Keratinocyte (primary cell): ENCODE results near the gene SCAPER. TPM values are rescaled to one million over a fixed set of nuclear protein-coding genes. Genes with fewer than 3 reads are reported as not detected.

Experiments used
- DNase-seq: peaks from one replicate; pipeline ENCODE4 v3.0.0-alpha.2; 2011; ENCODE audit warnings: low read depth, missing footprints, low spot score
- FAIRE-seq: peaks from 2 replicates; lab custom pipeline; 2011; peaks lifted over from hg19 to GRCh38; lab: Jason Lieb, UNC
- H2AFZ ChIP-seq: 2 replicates; pipeline ENCODE4 v1.6.0; 2012; ENCODE audit warnings: low read length, control low read depth, inconsistent platforms; ENCODE audit not compliant: control insufficient read depth
- H3K27ac ChIP-seq: 2 replicates; pipeline ENCODE4 v1.5.1; 2011; ENCODE audit warnings: low read length; ENCODE audit not compliant: control insufficient read depth, insufficient read depth
- H3K27me3 ChIP-seq: 3 replicates; pipeline ENCODE4 v1.6.0; 2011; ENCODE audit warnings: low read length; ENCODE audit not compliant: control insufficient read depth, insufficient read depth; ENCODE audit errors: extremely low read depth
- H3K36me3 ChIP-seq, 2 experiments: 2 replicates in 1 of 2; 3 replicates in 1 of 2; pipeline ENCODE4 v1.5.1; 2011; ENCODE audit warnings: low read length in 2 of 2, mild to moderate bottlenecking in 1 of 2; ENCODE audit not compliant: control insufficient read depth in 2 of 2, insufficient read depth in 2 of 2; ENCODE audit errors: extremely low read depth in 1 of 2
- H3K4me1 ChIP-seq: 3 replicates; pipeline ENCODE4 v1.5.1; 2011; ENCODE audit warnings: low read length; ENCODE audit not compliant: control insufficient read depth, insufficient read depth; ENCODE audit errors: extremely low read depth
- H3K4me2 ChIP-seq: 3 replicates; pipeline ENCODE4 v1.6.0; 2011; ENCODE audit warnings: low read depth, low read length; ENCODE audit not compliant: control insufficient read depth, insufficient read depth; ENCODE audit errors: extremely low read depth
- H3K4me3 ChIP-seq, 3 experiments: fragments of 200-600 bp in 1 of 3; sonication (generic) in 1 of 3; 2 replicates in 2 of 3; 3 replicates in 1 of 3; pipeline ENCODE4 v1.5.1; 2011 to 2016; ENCODE audit warnings: low read length in 3 of 3, mild to moderate bottlenecking in 3 of 3, control low read depth in 2 of 3, inconsistent platforms in 1 of 3, low read depth in 1 of 3, mixed read lengths in 1 of 3, mixed run types in 1 of 3, moderate library complexity in 1 of 3; ENCODE audit not compliant: control insufficient read depth in 2 of 3, insufficient read depth in 2 of 3; ENCODE audit errors: extremely low read depth in 1 of 3
- H3K79me2 ChIP-seq: 2 replicates; pipeline ENCODE4 v1.6.0; 2012; ENCODE audit warnings: low read length; ENCODE audit not compliant: control insufficient read depth, insufficient read depth
- H3K9ac ChIP-seq: 3 replicates; pipeline ENCODE4 v1.6.0; 2011; ENCODE audit warnings: low read length; ENCODE audit not compliant: control insufficient read depth, insufficient read depth; ENCODE audit errors: extremely low read depth
- H3K9me1 ChIP-seq: 3 replicates; pipeline ENCODE4 v1.6.0; 2011; ENCODE audit warnings: low read length; ENCODE audit not compliant: control insufficient read depth, insufficient read depth; ENCODE audit errors: extremely low read depth
- H3K9me3 ChIP-seq: 2 replicates; pipeline ENCODE4 v1.5.1; 2012; ENCODE audit warnings: low read depth, low read length; ENCODE audit not compliant: control insufficient read depth
- H4K20me1 ChIP-seq: 3 replicates; pipeline ENCODE4 v1.6.0; 2011; ENCODE audit warnings: low read length; ENCODE audit not compliant: control insufficient read depth, insufficient read depth; ENCODE audit errors: extremely low read depth
- EZH2 ChIP-seq: IDR thresholded peaks from one replicate; pipeline ENCODE4 v1.6.1; 2012; ENCODE audit warnings: inconsistent platforms, mild to moderate bottlenecking, low read length, moderate library complexity
- dilution Hi-C: fragments of 300-500 bp; cut with MboI; formaldehyde crosslinking; loops from one replicate; pipeline ENCODE4 v1.7.0; 2020; ENCODE audit warnings: low sequenced_read_pairs; ENCODE audit not compliant: extremely low pct_ligation_motif_present
- polyA plus RNA-seq, 5 experiments: library from polyadenylated mRNA; depleted of rRNA in 3 of 5; stranded (reverse) in 3 of 5; stranded (forward) in 1 of 5; unstranded in 1 of 5; fragments of >200 nt; gene quantifications; 1 replicate in 1 of 5; 2 replicates in 3 of 5; 3 replicates in 1 of 5; pipeline versions ENCODE4 v1.2.1 to v1.2.3, GENCODE V29; 2011 to 2012; ENCODE audit warnings: missing spikeins in 2 of 5, low read depth in 1 of 5, low replicate concordance in 1 of 5
- TF ChIP-seq, protein P1 (sequence below), 3 experiments: IDR thresholded peaks in 1 of 3; conservative IDR thresholded peaks in 1 of 3; optimal IDR thresholded peaks in 1 of 3; 2 replicates in 2 of 3; 3 replicates in 1 of 3; pipeline versions ENCODE3 to v1.5.1; 2011; ENCODE audit warnings: low read length in 3 of 3, mild to moderate bottlenecking in 3 of 3, moderate library complexity in 2 of 3, control low read depth in 1 of 3, inconsistent platforms in 1 of 3; ENCODE audit not compliant: insufficient read depth in 2 of 3; ENCODE audit errors: extremely low read depth in 1 of 3

The SCAPER gene
- polyA plus RNA-seq, 1 donor (not counting 4 experiments of a cell fraction or from before 2014, with no cell fraction given): 5.2 TPM

DNA sequence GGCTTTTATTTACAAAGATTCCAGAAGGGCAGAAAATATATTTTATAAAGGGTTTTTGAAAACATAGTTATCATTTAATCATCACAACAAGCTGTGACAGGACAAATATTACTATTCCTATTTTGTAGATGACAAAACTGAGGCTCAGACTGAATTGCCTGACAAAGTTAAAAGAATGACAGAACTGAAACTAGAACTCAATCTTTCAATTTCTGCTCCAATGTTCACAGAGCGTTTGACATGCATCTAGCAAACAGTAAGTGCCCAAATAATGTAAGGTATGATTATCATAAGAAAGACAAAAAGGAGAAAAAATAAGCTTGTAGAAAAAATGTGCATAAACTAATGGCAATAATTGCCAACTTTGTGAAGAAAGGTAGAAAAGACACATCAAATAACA, 61.9 kb downstream of the SCAPER start:
- FAIRE-seq: no peak
- H3K9me1 ChIP-seq: no peaks in the 10 kb centered on the region
- no peaks in the 10 kb centered on the region for H3K79me2 ChIP-seq
- H4K20me1 ChIP-seq: no peaks in the 10 kb centered on the region
- no peaks in the 10 kb centered on the region for H3K36me3 ChIP-seq
- no peak for DNase-seq
- H3K9ac ChIP-seq: no peak overlapping the region
- H3K27ac ChIP-seq: no peak overlapping the region
- dilution Hi-C loops: no loop called here
- H2AFZ ChIP-seq: no peak overlapping the region
- no peak for TF ChIP-seq EZH2
- TF ChIP-seq, protein P1, sequence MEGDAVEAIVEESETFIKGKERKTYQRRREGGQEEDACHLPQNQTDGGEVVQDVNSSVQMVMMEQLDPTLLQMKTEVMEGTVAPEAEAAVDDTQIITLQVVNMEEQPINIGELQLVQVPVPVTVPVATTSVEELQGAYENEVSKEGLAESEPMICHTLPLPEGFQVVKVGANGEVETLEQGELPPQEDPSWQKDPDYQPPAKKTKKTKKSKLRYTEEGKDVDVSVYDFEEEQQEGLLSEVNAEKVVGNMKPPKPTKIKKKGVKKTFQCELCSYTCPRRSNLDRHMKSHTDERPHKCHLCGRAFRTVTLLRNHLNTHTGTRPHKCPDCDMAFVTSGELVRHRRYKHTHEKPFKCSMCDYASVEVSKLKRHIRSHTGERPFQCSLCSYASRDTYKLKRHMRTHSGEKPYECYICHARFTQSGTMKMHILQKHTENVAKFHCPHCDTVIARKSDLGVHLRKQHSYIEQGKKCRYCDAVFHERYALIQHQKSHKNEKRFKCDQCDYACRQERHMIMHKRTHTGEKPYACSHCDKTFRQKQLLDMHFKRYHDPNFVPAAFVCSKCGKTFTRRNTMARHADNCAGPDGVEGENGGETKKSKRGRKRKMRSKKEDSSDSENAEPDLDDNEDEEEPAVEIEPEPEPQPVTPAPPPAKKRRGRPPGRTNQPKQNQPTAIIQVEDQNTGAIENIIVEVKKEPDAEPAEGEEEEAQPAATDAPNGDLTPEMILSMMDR (optimal IDR thresholded peaks at IDR 0.05 in 1 of 3, IDR thresholded peaks at IDR 0.05 in 1 of 3, conservative IDR thresholded peaks at IDR 0.05 in 1 of 3; ENCODE audit: extremely low read depth in 1 of 3, insufficient read depth in 2 of 3, low read length in 3 of 3): no peak
- H3K27me3 ChIP-seq: no peaks in the 10 kb centered on the region
- H3K4me2 ChIP-seq: no peak overlapping the region
- H3K9me3 ChIP-seq: no peaks in the 10 kb centered on the region
- no peaks in the 10 kb centered on the region for H3K4me1 ChIP-seq
- H3K4me3 ChIP-seq: no peak overlapping the region

DNA sequence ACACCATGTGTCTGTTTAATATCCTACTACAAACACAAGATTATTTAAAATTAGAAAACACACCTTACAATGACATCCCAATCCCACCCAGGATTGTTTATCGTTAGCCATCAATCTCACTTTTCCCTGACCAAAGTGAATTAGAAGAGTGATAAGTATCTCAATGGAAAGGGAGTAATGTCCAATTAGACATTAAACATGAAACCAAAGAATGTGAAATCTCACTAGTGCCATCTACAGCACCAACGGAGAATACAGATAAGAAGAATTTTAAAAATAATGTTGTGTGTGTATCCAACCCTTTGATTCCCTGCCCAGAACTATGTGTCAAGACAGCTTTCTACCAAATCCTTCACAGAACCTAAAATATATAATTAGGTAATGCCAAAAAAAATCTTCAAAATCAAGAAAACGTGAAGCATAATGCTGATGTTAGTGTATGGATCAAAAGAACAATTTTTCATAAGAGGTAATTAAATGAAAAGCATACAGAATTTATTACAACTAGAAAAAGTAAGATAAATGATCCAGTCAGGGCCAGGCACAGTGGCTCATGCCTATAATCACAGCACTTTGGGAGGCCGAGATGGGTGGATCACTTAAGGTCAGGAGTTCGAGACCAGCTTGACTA, 64.2 kb downstream of the SCAPER start:
- Histone ChIP-seq H3K27ac (no peak overlapping the region), H3K27me3 (no peaks in the 10 kb centered on the region), H3K79me2 (no peaks in the 10 kb centered on the region), H3K4me3 (no peak overlapping the region), H3K9me3 (no peaks in the 10 kb centered on the region), H3K4me2 (no peak overlapping the region), H3K4me1 (no peaks in the 10 kb centered on the region), H4K20me1 (no peaks in the 10 kb centered on the region), H3K9me1 (no peaks in the 10 kb centered on the region), H2AFZ (no peak overlapping the region), H3K9ac (no peak overlapping the region), H3K36me3 (no peaks in the 10 kb centered on the region)
- TF ChIP-seq, protein P1 (optimal IDR thresholded peaks at IDR 0.05 in 1 of 3, IDR thresholded peaks at IDR 0.05 in 1 of 3, conservative IDR thresholded peaks at IDR 0.05 in 1 of 3; ENCODE audit: extremely low read depth in 1 of 3, insufficient read depth in 2 of 3, low read length in 3 of 3): peak in 1 of 3 experiments; percentile 56
- no peak for TF ChIP-seq EZH2
- dilution Hi-C loops: no loop called here
- FAIRE-seq (no peak), DNase-seq (no peak)
